HEK293 (cell line): Measurements from ENCODE around the gene PLK4.

Source experiments
- HOXC10 ChIP-seq: sonication (generic); formaldehyde crosslinking; IDR thresholded peaks from 2 replicates; pipeline ENCODE4 v1.8.1; 2023; ENCODE audit warnings: mild to moderate bottlenecking, missing genetic modification reagents
- HOXD13 ChIP-seq: sonication (generic); formaldehyde crosslinking; IDR thresholded peaks from 2 replicates; pipeline ENCODE4 v1.8.0; 2022; ENCODE audit warnings: missing genetic modification reagents, borderline replicate concordance
- KLF10 ChIP-seq: fragments of 450-650 bp; IDR thresholded peaks from 2 replicates; pipeline ENCODE4 v1.5.1; 2018; ENCODE audit warnings: missing biosample characterization, mild to moderate bottlenecking, missing genetic modification characterization
- KLF7 ChIP-seq: fragments of 450-650 bp; formaldehyde crosslinking; IDR thresholded peaks from 2 replicates; pipeline ENCODE4 v1.5.1; 2016; ENCODE audit warnings: missing biosample characterization, missing genetic modification characterization, borderline replicate concordance
- SP2 ChIP-seq: fragments of 450-650 bp; formaldehyde crosslinking; IDR thresholded peaks from 2 replicates; pipeline ENCODE4 v1.5.1; 2016; ENCODE audit warnings: missing biosample characterization, missing genetic modification characterization
- ZNF138 ChIP-seq: fragments of 450-650 bp; formaldehyde crosslinking; IDR thresholded peaks from 2 replicates; pipeline ENCODE4 v1.5.1; 2016; ENCODE audit warnings: missing biosample characterization, missing genetic modification characterization, borderline replicate concordance
- ZNF19 ChIP-seq: fragments of 450-650 bp; formaldehyde crosslinking; IDR thresholded peaks from 2 replicates; pipeline ENCODE4; 2016; ENCODE audit warnings: missing biosample characterization, missing genetic modification characterization, low read depth
- ZNF433 ChIP-seq: fragments of 450-650 bp; formaldehyde crosslinking; IDR thresholded peaks from 2 replicates; pipeline ENCODE4 v1.5.1; 2016; ENCODE audit warnings: missing biosample characterization, missing genetic modification characterization, low read depth
- ZNF626 ChIP-seq: fragments of 450-650 bp; sonication (Bioruptor Pico); formaldehyde crosslinking; IDR thresholded peaks from 2 replicates; pipeline ENCODE4 v1.5.1; 2018; ENCODE audit warnings: missing biosample characterization, missing genetic modification characterization, inconsistent platforms
- ZNF629 ChIP-seq: fragments of 450-650 bp; formaldehyde crosslinking; IDR thresholded peaks from 2 replicates; pipeline ENCODE4 v1.5.1; 2017; ENCODE audit warnings: missing biosample characterization, missing genetic modification characterization
- ZNF670 ChIP-seq: fragments of 450-650 bp; formaldehyde crosslinking; IDR thresholded peaks from 2 replicates; pipeline ENCODE4 v1.5.1; 2016; ENCODE audit warnings: missing biosample characterization, missing genetic modification characterization, low read depth
- TF ChIP-seq, protein P1 (sequence below): fragments of 450-650 bp; formaldehyde crosslinking; IDR thresholded peaks from 2 replicates; pipeline ENCODE4 v1.5.1; 2017; ENCODE audit warnings: missing biosample characterization, missing genetic modification characterization
- TF ChIP-seq, protein P2 (sequence below): fragments of 450-650 bp; formaldehyde crosslinking; conservative IDR thresholded peaks from 2 replicates; pipeline ENCODE4 v1.5.1; 2016; ENCODE audit warnings: low read depth, missing biosample characterization, missing genetic modification characterization
- TF ChIP-seq, protein P3 (sequence below): fragments of 450-650 bp; IDR thresholded peaks from 2 replicates; pipeline ENCODE4 v1.5.1; 2018; ENCODE audit warnings: missing biosample characterization, missing genetic modification characterization
- TF ChIP-seq, protein P4 (sequence below): fragments of 450-650 bp; formaldehyde crosslinking; IDR thresholded peaks from 2 replicates; pipeline ENCODE4 v1.5.1; 2016; ENCODE audit warnings: missing biosample characterization, missing genetic modification characterization
- TF ChIP-seq, protein P5 (sequence below): fragments of 450-650 bp; formaldehyde crosslinking; IDR thresholded peaks from 2 replicates; pipeline ENCODE4 v1.5.1; 2016; ENCODE audit warnings: missing biosample characterization, missing genetic modification characterization
- TF ChIP-seq, protein P6 (sequence below): fragments of 450-650 bp; formaldehyde crosslinking; IDR thresholded peaks from 2 replicates; pipeline ENCODE4 v1.5.1; 2017; ENCODE audit warnings: missing biosample characterization, missing genetic modification characterization
- TF ChIP-seq, protein P7 (sequence below): fragments of 450-650 bp; formaldehyde crosslinking; IDR thresholded peaks from 2 replicates; pipeline ENCODE4 v1.5.1; 2016; ENCODE audit warnings: missing biosample characterization, missing genetic modification characterization
- TF ChIP-seq, protein P8 (sequence below): fragments of 450-650 bp; formaldehyde crosslinking; IDR thresholded peaks from 2 replicates; pipeline ENCODE4 v1.5.1; 2016; ENCODE audit warnings: missing biosample characterization, missing genetic modification characterization

Gene PLK4

DNA sequence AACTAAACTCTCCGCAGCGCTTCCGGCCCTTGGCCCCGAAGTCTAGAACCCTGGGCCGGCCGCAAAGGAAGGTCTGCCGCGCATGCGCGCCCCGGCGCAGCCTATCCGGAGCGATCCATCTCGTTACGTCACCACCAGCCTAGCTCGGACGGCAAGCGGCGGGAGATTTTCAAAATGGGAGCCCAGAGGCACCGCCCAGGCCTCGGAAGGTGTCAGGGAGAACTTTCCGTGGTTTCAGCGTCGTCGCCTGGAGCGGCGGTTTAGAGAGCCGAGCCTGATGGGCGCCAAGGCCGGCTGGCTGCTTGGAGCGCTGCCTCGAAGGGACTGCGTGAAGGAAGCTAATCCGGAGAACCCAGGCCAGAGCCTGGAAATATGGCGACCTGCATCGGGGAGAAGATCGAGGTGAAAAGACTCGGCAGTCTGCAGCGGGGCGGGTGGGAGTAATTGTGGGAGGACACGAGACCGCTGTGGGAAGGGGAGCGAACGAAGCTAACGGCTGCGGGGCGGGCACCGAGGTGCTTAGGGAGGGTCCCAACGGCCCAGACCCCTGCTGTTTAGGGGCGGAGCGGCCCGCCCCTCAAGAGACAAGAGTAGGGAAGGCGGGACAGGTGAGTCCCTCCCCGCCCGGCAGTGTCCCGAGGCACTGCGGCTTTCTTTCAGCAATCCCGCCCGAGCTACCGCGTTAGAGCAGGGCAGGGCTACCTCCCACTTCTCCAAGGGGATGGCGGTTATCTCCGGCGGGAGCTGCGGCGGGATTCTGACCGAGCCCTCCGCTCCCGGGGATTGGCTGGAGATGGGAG, at the start of gene PLK4 (continued):
- TF ChIP-seq, protein P1, sequence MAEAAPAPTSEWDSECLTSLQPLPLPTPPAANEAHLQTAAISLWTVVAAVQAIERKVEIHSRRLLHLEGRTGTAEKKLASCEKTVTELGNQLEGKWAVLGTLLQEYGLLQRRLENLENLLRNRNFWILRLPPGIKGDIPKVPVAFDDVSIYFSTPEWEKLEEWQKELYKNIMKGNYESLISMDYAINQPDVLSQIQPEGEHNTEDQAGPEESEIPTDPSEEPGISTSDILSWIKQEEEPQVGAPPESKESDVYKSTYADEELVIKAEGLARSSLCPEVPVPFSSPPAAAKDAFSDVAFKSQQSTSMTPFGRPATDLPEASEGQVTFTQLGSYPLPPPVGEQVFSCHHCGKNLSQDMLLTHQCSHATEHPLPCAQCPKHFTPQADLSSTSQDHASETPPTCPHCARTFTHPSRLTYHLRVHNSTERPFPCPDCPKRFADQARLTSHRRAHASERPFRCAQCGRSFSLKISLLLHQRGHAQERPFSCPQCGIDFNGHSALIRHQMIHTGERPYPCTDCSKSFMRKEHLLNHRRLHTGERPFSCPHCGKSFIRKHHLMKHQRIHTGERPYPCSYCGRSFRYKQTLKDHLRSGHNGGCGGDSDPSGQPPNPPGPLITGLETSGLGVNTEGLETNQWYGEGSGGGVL (tag by site-specific recombination): peak; percentile 46
- TF ChIP-seq, protein P2, sequence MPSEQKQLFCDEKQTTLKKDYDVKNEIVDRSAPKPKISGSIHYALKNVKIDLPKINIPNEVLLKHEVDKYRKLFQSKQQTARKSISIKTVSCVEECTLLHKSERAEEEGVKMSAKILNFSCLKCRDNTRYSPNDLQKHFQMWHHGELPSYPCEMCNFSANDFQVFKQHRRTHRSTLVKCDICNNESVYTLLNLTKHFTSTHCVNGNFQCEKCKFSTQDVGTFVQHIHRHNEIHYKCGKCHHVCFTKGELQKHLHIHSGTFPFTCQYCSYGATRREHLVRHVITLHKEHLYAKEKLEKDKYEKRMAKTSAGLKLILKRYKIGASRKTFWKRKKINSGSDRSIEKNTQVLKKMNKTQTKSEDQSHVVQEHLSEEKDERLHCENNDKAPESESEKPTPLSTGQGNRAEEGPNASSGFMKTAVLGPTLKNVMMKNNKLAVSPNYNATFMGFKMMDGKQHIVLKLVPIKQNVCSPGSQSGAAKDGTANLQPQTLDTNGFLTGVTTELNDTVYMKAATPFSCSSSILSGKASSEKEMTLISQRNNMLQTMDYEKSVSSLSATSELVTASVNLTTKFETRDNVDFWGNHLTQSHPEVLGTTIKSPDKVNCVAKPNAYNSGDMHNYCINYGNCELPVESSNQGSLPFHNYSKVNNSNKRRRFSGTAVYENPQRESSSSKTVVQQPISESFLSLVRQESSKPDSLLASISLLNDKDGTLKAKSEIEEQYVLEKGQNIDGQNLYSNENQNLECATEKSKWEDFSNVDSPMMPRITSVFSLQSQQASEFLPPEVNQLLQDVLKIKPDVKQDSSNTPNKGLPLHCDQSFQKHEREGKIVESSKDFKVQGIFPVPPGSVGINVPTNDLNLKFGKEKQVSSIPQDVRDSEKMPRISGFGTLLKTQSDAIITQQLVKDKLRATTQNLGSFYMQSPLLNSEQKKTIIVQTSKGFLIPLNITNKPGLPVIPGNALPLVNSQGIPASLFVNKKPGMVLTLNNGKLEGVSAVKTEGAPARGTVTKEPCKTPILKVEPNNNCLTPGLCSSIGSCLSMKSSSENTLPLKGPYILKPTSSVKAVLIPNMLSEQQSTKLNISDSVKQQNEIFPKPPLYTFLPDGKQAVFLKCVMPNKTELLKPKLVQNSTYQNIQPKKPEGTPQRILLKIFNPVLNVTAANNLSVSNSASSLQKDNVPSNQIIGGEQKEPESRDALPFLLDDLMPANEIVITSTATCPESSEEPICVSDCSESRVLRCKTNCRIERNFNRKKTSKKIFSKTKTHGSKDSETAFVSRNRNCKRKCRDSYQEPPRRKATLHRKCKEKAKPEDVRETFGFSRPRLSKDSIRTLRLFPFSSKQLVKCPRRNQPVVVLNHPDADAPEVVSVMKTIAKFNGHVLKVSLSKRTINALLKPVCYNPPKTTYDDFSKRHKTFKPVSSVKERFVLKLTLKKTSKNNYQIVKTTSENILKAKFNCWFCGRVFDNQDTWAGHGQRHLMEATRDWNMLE: no peak
- TF ChIP-seq, protein P3, sequence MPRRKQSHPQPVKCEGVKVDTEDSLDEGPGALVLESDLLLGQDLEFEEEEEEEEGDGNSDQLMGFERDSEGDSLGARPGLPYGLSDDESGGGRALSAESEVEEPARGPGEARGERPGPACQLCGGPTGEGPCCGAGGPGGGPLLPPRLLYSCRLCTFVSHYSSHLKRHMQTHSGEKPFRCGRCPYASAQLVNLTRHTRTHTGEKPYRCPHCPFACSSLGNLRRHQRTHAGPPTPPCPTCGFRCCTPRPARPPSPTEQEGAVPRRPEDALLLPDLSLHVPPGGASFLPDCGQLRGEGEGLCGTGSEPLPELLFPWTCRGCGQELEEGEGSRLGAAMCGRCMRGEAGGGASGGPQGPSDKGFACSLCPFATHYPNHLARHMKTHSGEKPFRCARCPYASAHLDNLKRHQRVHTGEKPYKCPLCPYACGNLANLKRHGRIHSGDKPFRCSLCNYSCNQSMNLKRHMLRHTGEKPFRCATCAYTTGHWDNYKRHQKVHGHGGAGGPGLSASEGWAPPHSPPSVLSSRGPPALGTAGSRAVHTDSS: no peak
- TF ChIP-seq, protein P4, sequence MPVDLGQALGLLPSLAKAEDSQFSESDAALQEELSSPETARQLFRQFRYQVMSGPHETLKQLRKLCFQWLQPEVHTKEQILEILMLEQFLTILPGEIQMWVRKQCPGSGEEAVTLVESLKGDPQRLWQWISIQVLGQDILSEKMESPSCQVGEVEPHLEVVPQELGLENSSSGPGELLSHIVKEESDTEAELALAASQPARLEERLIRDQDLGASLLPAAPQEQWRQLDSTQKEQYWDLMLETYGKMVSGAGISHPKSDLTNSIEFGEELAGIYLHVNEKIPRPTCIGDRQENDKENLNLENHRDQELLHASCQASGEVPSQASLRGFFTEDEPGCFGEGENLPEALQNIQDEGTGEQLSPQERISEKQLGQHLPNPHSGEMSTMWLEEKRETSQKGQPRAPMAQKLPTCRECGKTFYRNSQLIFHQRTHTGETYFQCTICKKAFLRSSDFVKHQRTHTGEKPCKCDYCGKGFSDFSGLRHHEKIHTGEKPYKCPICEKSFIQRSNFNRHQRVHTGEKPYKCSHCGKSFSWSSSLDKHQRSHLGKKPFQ: 0 out of 2 replicates have a peak, but pooled peaks have one; percentile 14
- TF ChIP-seq HOXC10 (CRISPR knock-in tag): no peak
- no peak; the same call in 1 of the 2 replicates for TF ChIP-seq KLF10 (tag by site-specific recombination)
- TF ChIP-seq HOXD13 (CRISPR knock-in tag): no peak
- TF ChIP-seq, protein P5, sequence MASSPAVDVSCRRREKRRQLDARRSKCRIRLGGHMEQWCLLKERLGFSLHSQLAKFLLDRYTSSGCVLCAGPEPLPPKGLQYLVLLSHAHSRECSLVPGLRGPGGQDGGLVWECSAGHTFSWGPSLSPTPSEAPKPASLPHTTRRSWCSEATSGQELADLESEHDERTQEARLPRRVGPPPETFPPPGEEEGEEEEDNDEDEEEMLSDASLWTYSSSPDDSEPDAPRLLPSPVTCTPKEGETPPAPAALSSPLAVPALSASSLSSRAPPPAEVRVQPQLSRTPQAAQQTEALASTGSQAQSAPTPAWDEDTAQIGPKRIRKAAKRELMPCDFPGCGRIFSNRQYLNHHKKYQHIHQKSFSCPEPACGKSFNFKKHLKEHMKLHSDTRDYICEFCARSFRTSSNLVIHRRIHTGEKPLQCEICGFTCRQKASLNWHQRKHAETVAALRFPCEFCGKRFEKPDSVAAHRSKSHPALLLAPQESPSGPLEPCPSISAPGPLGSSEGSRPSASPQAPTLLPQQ (tag by site-specific recombination): no peak; the same call in 1 of the 2 replicates
- peak; percentile 92 for TF ChIP-seq ZNF629
- TF ChIP-seq ZNF19: no peak
- TF ChIP-seq, protein P6, sequence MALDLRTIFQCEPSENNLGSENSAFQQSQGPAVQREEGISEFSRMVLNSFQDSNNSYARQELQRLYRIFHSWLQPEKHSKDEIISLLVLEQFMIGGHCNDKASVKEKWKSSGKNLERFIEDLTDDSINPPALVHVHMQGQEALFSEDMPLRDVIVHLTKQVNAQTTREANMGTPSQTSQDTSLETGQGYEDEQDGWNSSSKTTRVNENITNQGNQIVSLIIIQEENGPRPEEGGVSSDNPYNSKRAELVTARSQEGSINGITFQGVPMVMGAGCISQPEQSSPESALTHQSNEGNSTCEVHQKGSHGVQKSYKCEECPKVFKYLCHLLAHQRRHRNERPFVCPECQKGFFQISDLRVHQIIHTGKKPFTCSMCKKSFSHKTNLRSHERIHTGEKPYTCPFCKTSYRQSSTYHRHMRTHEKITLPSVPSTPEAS (tag by site-specific recombination): 0 out of 2 replicates have a peak, but pooled peaks have one; percentile 25
- TF ChIP-seq SP2 (tag by site-specific recombination): peak; percentile 91
- peak; percentile 91 for TF ChIP-seq KLF7 (tag by site-specific recombination)
- TF ChIP-seq ZNF433 (tag by site-specific recombination): no peak
- TF ChIP-seq, protein P7, sequence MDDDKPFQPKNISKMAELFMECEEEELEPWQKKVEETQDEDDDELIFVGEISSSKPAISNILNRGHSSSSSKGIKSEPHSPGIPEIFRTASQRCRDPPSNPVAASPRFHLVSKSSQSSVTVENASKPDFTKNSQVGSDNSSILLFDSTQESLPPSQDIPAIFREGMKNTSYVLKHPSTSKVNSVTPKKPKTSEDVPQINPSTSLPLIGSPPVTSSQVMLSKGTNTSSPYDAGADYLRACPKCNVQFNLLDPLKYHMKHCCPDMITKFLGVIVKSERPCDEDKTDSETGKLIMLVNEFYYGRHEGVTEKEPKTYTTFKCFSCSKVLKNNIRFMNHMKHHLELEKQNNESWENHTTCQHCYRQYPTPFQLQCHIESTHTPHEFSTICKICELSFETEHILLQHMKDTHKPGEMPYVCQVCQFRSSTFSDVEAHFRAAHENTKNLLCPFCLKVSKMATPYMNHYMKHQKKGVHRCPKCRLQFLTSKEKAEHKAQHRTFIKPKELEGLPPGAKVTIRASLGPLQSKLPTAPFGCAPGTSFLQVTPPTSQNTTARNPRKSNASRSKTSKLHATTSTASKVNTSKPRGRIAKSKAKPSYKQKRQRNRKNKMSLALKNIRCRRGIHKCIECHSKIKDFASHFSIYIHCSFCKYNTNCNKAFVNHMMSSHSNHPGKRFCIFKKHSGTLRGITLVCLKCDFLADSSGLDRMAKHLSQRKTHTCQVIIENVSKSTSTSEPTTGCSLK: no peak
- TF ChIP-seq ZNF138 (tag by site-specific recombination): no peak
- no peak for TF ChIP-seq ZNF626
- no peak for TF ChIP-seq ZNF670 (tag by site-specific recombination)
- TF ChIP-seq, protein P8, sequence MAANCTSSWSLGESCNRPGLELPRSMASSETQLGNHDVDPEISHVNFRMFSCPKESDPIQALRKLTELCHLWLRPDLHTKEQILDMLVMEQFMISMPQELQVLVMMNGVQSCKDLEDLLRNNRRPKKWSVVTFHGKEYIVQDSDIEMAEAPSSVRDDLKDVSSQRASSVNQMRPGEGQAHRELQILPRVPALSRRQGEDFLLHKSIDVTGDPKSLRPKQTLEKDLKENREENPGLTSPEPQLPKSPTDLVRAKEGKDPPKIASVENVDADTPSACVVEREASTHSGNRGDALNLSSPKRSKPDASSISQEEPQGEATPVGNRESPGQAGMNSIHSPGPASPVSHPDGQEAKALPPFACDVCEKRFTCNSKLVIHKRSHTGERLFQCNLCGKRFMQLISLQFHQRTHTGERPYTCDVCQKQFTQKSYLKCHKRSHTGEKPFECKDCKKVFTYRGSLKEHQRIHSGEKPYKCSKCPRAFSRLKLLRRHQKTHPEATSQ (tag by site-specific recombination): no peak
